HG03097 (cell line): ENCODE results near the gene CLIC4.
"Not testable (repeated sequence)": the region's sequence is repeated elsewhere in the genome, so short reads cannot be mapped to it uniquely, and the experiment has no call there.

Experiments used
- ATAC-seq: cut with Tn5 transposase; IDR thresholded peaks from one replicate; pipeline ENCODE4 v1.9.1; 2021; ENCODE audit not compliant: unreplicated experiment, low FRiP score

Gene CLIC4

DNA sequence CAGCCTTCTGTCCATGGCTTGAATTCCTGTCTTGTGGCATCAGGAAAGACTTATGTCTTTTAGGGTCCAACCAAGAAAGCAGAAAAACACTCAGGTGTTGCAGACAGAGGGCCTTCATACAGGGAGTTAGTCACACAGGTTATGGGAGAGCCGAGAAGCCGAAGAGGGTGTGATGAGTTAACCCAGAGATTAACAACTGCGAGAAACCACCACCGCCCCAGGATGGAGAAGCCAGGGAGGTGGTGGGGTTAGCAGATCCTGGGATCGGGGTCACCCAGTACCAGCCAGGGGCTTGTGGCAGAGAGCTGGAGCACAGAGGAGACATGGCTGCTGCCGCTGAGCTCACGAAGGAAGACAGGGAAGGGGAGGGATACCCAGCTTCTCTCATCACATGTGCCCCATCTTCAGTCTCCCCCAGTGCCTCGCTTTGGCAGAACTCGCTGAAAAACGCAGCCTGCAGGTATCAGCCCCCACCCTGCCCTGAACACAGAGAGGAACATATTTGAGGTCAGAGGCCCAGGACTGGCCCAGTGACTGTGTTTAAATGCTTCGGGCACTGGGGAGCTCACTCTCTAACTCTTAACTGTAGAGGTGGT, 126.2 kb downstream of the CLIC4 start:
- no peak for ATAC-seq

DNA sequence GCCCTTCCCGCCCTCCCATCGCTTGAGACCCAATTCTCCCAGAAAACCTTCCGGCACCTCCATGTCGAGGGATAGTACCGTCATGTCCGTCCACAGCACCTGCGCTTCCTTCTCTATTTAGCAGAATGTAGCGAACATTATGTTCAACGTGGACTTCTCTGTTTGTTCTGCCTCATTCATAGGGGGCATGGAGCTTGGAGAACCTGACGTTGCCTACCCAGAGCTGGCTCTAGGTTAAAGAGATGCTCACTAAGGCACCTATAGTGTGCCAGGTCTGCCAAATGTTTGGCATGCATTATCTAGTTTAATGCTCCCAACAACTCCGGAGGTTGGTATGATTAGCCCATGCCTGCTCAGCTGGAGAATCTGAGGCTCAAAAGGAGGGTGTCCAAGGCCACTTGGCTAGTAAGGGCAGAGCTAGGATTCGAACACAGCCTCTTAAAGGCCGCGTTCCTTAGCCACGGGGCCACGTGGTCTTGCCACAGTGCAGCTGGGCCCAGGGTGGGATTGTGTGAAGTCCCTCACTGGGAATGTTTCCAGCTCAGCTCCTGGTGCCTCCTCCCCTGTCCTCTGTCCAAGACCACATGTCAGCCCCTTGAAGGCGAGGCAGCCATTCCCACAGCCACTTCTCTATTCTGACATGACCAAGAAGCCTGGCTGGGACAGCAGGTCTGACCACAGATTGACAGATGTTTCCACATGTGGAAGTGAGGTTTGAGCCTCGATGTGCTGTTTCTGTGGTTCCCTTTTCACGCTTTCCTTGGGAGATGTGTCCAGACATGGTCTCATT, 127.0 kb downstream of the CLIC4 start:
- no peak for ATAC-seq

- ATAC-seq, result no peak
These were observed 127.9 kb downstream of the CLIC4 start for GRCh38 chr1:24873148-24873547.

DNA sequence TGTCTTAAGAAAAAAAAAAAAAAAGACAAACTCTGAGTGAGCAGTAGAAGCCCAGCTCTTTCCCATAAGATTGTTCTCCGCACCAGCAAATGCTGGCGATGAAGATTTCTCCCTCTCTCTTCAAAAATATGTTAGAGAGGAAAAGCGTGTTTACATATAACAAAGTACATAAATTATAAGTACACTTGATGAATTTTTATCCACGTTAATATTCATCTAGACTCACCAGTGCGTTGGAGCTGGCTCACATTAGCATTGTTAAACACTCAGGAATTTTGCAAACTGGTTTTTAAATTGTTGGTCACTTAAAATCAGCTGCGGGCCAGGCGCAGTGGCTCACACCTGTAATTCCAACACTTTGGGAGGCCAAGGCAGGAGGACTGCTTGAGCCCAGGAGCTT, 128.8 kb downstream of the CLIC4 start:
- no peak for ATAC-seq

- no peak for ATAC-seq
These were observed 129.5 kb downstream of the CLIC4 start for GRCh38 chr1:24874611-24875234.

- no peak for ATAC-seq
These were observed 130.0 kb downstream of the CLIC4 start for GRCh38 chr1:24875257-24875656.

- ATAC-seq, result no peak
These were observed 130.8 kb downstream of the CLIC4 start for GRCh38 chr1:24875991-24876506.

DNA sequence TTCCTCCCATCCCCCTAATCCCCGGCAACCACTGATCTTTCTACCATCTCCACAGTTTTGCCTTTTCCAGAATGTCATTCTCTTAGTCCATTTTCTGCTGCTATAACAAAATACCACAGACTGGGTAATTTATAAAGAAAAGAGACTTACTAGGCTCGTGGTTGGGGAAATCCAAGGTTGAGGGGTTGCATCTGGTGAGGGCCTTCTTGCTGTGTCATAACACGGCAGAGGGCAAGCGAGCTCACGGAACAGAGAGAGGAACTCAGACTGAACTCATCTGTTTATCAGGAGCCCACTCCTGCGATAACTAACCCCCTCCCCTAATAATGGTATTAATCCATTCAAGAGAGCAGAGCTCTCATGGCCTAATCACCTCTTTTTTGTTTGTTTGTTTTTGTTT, 132.8 kb downstream of the CLIC4 start:
- no peak for ATAC-seq

DNA sequence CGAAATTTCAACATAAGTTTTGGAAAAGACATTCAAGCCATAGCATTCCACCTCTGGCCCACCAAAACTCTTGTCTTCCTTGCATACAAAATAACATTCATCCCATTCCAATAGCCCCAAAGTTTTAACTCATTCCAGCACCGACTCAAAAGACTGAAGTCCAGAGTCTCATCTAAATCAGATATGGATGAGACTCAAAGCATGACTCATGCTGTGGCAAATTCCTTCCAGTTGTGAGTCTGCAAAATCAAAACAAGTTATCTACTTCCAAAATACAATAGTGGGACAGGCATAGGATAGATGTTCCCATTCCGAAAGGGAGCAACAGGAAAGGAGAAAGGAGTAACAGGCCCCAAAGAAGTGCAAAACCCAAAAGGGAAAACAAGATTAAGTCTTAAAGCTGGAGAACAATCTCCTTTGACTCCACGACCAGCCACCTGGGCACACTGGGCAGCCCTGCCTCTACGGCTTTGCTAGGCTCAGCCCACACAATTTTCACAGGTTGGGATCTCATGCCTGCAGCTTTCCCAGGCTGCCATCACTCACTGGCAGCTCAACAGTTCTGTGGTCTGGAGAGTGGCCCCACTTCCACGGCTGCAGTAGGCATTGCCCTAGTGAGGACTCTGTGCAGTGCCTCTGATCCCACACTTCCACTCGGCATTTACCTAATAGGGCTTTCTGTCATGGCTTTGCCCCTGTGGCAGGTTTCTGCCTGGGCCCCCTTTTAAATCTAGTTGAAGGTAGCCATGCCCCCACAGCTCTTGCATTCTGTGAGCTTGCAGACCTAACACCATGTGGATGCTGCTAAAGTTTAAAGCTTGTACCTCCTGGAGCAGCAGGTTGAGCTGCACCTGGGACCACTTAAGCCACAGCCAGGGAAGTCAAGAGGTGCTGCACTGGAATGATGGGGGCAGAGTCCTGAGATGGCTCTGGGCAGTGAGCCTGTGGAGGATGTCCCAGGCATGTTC, 133.8 kb downstream of the CLIC4 start:
- no peak for ATAC-seq

- ATAC-seq, result no peak
These were observed 135.8 kb downstream of the CLIC4 start for GRCh38 chr1:24881034-24881433.

DNA sequence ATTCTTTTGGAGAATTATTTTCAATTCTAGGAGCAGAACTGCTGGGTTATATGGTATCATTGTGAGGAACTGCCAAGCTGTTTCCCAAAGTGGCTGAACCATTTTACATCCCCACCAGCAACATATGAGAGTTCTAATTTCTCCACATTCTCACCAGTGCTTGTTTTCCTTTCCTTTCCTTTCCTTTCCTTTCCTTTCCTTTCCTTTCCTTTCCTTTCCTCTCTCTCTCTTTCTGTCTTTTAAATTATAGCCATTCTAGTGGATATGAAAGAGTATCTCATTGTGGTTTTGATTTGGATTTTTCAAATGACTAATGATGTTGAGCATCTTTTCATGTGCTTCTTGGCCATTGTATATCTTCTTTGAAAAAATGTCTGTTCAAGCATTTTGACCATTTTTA, 139.5 kb downstream of the CLIC4 start:
- no peak for ATAC-seq

DNA sequence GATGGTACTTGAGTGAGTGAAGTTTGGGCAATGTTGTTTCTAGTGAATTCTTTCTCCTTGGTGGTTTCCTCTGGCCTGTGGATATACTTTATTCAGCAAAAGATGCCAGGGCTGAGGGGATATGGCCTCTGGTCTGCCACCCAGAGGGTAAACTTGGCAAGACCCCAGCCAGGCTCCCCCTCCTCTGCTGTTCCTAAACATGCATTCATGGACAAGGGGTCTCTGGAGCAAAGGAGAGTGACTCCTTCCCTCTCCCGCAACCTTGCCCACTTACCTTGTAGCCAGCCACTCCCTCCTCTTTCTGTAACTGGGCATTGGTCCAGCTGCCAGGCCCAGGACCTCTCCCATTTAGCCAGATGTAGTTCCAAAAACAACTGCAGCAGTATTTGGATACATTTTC, 141.0 kb downstream of the CLIC4 start:
- no peak for ATAC-seq

DNA sequence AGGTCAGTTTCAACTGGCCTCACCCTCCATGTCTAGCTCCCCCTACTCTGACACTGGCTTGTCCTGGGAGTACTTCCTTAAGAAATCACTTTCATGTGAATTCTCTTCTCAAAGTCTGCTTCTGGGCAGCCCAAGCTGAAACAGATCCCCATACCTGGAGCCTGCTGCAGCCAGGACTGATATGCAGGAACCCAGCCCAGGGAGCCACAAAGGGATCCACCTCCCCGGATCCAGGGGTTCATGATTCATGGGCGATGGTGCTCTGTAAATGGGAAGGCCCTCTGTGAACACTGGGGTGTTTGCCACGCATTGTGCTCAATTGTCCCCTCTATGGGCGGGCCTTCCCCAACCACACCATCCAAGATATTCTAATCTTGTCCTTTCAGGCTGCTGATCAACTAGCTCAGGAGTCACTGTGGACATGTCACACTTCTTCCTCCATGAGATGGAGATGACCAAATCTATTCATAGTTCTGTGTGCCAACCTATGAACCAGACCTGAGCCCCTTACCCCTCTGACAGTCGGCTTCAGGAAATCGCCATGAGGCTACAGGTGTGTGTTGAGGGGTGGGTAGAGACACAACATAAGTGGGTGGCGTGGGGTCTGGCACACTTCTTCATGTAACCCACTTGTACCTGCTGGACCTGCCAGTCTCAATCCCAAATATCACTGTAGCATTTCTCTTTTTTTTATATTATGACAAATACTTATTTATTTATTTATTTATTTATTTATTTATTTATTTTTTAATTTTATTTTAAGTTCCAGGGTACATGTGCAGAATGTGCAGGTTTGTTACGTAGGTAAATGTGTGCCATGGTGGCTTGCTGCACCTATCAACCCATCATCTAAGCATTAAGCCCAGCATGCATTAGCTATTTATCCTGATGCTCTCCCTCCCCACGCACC, 143.1 kb downstream of the CLIC4 start:
- no peak for ATAC-seq

- ATAC-seq, result no peak
These were observed 143.9 kb downstream of the CLIC4 start for GRCh38 chr1:24888971-24889676.

DNA sequence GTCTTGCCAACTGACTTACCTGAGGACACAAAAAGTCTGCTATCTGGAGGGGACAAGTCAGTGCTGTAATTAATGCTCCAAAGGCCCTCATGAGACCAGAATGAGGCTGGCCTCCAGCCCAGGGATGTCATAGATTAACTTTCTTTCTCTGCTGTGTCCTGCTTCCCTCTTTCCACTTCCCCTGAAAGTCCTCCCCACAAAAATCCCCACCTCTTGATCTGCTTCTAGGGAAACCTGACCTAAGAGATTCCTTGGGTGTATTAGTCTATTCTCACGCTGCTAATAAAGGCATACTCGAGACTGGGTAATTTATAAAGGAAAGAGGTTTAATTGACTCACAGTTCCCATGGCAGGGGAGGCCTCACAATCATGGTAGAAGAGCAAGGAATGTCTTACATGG, 145.6 kb downstream of the CLIC4 start:
- no peak for ATAC-seq

DNA sequence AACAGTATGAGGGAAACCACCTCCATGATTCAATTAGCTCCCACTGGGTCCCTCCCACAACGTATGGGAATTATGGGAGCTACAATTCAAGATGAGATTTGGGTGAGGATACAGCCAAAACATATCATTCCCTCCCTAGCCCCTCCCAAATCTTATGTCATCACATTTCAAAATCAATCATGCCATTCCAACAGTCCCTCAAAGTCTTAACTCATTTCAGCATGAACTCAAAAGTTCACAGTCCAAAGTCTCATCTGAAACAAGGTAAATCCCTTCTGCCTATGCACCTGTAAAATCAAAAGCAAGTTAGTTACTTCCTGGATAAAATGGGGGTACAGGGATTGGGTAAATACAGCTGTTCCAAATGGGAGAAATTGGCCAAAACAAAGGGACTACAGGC, 146.1 kb downstream of the CLIC4 start:
- ATAC-seq, result not testable (repeated sequence)

GRCh38 chr1:24892188-24893153, 147.2 kb downstream of the CLIC4 start:
- ATAC-seq, result no peak

DNA sequence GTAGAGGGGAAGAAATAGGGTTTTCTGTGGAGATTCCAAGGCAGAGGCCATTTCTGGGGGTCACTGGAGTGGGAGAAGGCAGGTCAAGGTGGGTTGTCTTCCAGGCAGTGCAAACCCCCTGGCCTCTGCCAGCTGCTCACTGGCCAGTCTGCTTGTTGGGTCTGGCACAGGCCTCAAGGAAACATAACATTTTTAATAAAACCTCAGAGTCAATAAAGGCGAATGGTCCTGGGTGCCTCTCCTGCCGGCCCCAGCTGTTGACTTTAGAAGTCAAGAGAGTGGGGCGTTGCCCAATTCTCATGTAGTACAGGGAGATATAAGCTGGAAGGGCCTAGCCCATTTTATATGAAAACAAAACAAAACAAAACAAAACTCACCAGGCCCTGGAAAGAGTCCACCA, 148.2 kb downstream of the CLIC4 start:
- no peak for ATAC-seq
